GM12878 (cell line): Measurements from ENCODE around the gene TRIM25. TPM values are rescaled to one million over a fixed set of nuclear protein-coding genes. Genes with fewer than 3 reads are reported as not detected.

Experiments
- ATAC-seq: fragments of 200-7000 bp; cut with Tn5 transposase; 3 replicates; pipeline ENCODE4 v1.9.1; 2020; ENCODE audit warnings: mild to moderate bottlenecking, moderate library complexity
- BruUV-seq: library from RNA; stranded (reverse); fragments of 400-500 nt; replicated peaks from 2 replicates; lab custom pipeline; 2021; lab: Mats Ljungman, UMichigan
- CTCF ChIA-PET: fragments of 300-600 bp; sonication (Branson Sonifier 250); formaldehyde crosslinking; extraction: SDS; loops from one replicate; lab custom pipeline; 2021; ENCODE audit warnings: inconsistent platforms; lab: Yijun Ruan, JAX
- POLR2A ChIA-PET: fragments of 350-600 bp; formaldehyde crosslinking; extraction: SDS; loops from one replicate; lab custom pipeline; 2021; ENCODE audit warnings: inconsistent platforms; lab: Charles Lee
- RAD21 ChIA-PET: fragments of 300-600 bp; sonication (Branson Sonifier 250); formaldehyde crosslinking; loops from one replicate; lab custom pipeline; 2023; ENCODE audit warnings: antibody characterized with exemption; ENCODE audit not compliant: unreplicated experiment; lab: Charles Lee
- SMC1A ChIA-PET: fragments of 300-600 bp; sonication (Branson Sonifier 250); formaldehyde crosslinking; loops from one replicate; lab custom pipeline; 2023; ENCODE audit not compliant: unreplicated experiment, uncharacterized antibody; lab: Charles Lee
- DNase-seq: peaks from one replicate; pipeline ENCODE4 v3.0.0-alpha.2; 2011; ENCODE audit warnings: low read depth, low spot score
- FAIRE-seq: peaks from 3 replicates; lab custom pipeline; 2011; peaks lifted over from hg19 to GRCh38; lab: Jason Lieb, UNC
- H2AFZ ChIP-seq: 2 replicates; pipeline ENCODE4 v1.6.0; 2011; ENCODE audit warnings: low read depth, low read length, control low read depth; ENCODE audit not compliant: control insufficient read depth
- H3K27ac ChIP-seq: 2 replicates; pipeline ENCODE4 v1.5.1; 2011; ENCODE audit warnings: control low read depth; ENCODE audit not compliant: control insufficient read depth, insufficient read depth
- H3K27me3 ChIP-seq, 2 experiments: replicated peaks in 1 of 2; 2 replicates each; pipeline versions ENCODE4 v1.6.0 to v1.6.1; 2011; ENCODE audit warnings: low read length in 1 of 2; ENCODE audit not compliant: control insufficient read depth in 2 of 2, insufficient read depth in 2 of 2
- H3K36me3 ChIP-seq, 2 experiments: 2 replicates each; pipeline ENCODE4 v1.5.1; 2011; ENCODE audit warnings: low read length in 1 of 2; ENCODE audit not compliant: control insufficient read depth in 2 of 2, insufficient read depth in 2 of 2
- H3K4me1 ChIP-seq: 2 replicates; pipeline ENCODE4 v1.6.1; 2011; ENCODE audit warnings: mild to moderate bottlenecking, low read length, moderate library complexity, mixed read lengths; ENCODE audit not compliant: control insufficient read depth, insufficient read depth
- H3K4me2 ChIP-seq: 2 replicates; pipeline ENCODE4 v1.6.0; 2011; ENCODE audit warnings: control low read depth; ENCODE audit not compliant: control insufficient read depth, insufficient read depth
- H3K4me3 ChIP-seq: fragments of 200-600 bp; sonication (generic); 2 replicates; pipeline ENCODE4 v1.5.1; 2016
- H3K79me2 ChIP-seq: 2 replicates; pipeline ENCODE4 v1.6.0; 2011; ENCODE audit warnings: low read length; ENCODE audit not compliant: control insufficient read depth, insufficient read depth
- H3K9ac ChIP-seq: 2 replicates; pipeline ENCODE4 v1.8.0; 2011; ENCODE audit warnings: low read length, control low read depth, mixed read lengths; ENCODE audit not compliant: control insufficient read depth, insufficient read depth
- H3K9me3 ChIP-seq: replicated peaks from 3 replicates; pipeline ENCODE4 v1.5.1; 2011; ENCODE audit warnings: mild to moderate bottlenecking, low read length; ENCODE audit not compliant: control insufficient read depth, insufficient read depth
- H4K20me1 ChIP-seq: 2 replicates; pipeline ENCODE4 v1.6.0; 2011; ENCODE audit not compliant: control insufficient read depth, insufficient read depth
- BCL11A ChIP-seq: IDR thresholded peaks from 2 replicates; pipeline ENCODE4 v1.6.1; 2011; ENCODE audit warnings: low read depth, low read length
- CBFB ChIP-seq: IDR thresholded peaks from 2 replicates; pipeline ENCODE4 v1.6.1; 2016; ENCODE audit warnings: antibody characterized with exemption, low read depth
- CBX3 ChIP-seq: fragments of 200-600 bp; sonication (generic); IDR thresholded peaks from 2 replicates; pipeline ENCODE4 v1.6.1; 2016; ENCODE audit warnings: low read depth, borderline replicate concordance
- EGR1 ChIP-seq, 2 experiments: IDR thresholded peaks; 1 replicate in 1 of 2; 2 replicates in 1 of 2; pipeline ENCODE4 v1.6.1; 2011 to 2012; ENCODE audit warnings: low read depth in 2 of 2, low read length in 2 of 2, borderline replicate concordance in 1 of 2, mild to moderate bottlenecking in 1 of 2, moderate library complexity in 1 of 2
- EP300 ChIP-seq, 2 experiments: fragments of 150-350 bp in 1 of 2; IDR thresholded peaks; 2 replicates each; pipeline ENCODE4 v1.6.1; 2011 to 2012; ENCODE audit warnings: low read depth in 2 of 2, low read length in 2 of 2, borderline replicate concordance in 1 of 2, improper control_type of control experiment in 1 of 2, inconsistent platforms in 1 of 2; ENCODE audit not compliant: control insufficient read depth in 1 of 2
- ETV6 ChIP-seq, 2 experiments: fragments of 450-650 bp in 1 of 2; IDR thresholded peaks in 1 of 2; conservative IDR thresholded peaks in 1 of 2; 2 replicates each; pipeline ENCODE4 v1.6.1; 2014; ENCODE audit warnings: antibody characterized with exemption in 1 of 2, borderline replicate concordance in 1 of 2, low read depth in 1 of 2, mild to moderate bottlenecking in 1 of 2, moderate library complexity in 1 of 2
- GATAD2B ChIP-seq: fragments of 450-650 bp; conservative IDR thresholded peaks from 2 replicates; pipeline ENCODE4 v1.6.1; 2017; ENCODE audit warnings: low read depth, mild to moderate bottlenecking, moderate library complexity
- PAX5 ChIP-seq: IDR thresholded peaks from 2 replicates; pipeline ENCODE4 v1.6.1; 2011; ENCODE audit warnings: low read depth, low read length, borderline replicate concordance
- RUNX3 ChIP-seq: IDR thresholded peaks from 2 replicates; pipeline ENCODE4 v1.6.1; 2012; ENCODE audit warnings: low read length, inconsistent platforms
- ZBED1 ChIP-seq: IDR thresholded peaks from 2 replicates; pipeline ENCODE4 v1.6.1; 2016; ENCODE audit warnings: borderline replicate concordance
- ZNF24 ChIP-seq: fragments of 450-650 bp; IDR thresholded peaks from 2 replicates; pipeline ENCODE4 v1.6.1; 2017; ENCODE audit warnings: antibody characterized with exemption, mild to moderate bottlenecking
- ZNF274 ChIP-seq: IDR thresholded peaks from one replicate; pipeline ENCODE4 v1.8.0; 2011; ENCODE audit not compliant: insufficient read length, insufficient read depth
- WGBS: methylation state at CpG from one replicate; pipeline ENCODE4 v1.1.6; 2016; ENCODE audit warnings: low lambda C conversion rate; ENCODE audit not compliant: insufficient replicate concordance, insufficient coverage; ENCODE audit errors: missing lambda C conversion rate; 5-methylcytosine and 5-hydroxymethylcytosine counted together
- in situ Hi-C: fragments of 300-500 bp; cut with MboI; formaldehyde crosslinking; loops from 9 replicates; pipeline ENCODE4 v1.14.3; 2018; ENCODE audit warnings: mixed read lengths
- intact Hi-C: fragments of 100-400 bp; cut with micrococcal nuclease; formaldehyde crosslinking; loops from one replicate; pipeline ENCODE4 v1.14.2; 2022; ENCODE audit not compliant: unreplicated experiment
- polyA plus RNA-seq, 11 experiments: library from polyadenylated mRNA; depleted of rRNA in 4 of 11; unstranded in 6 of 11; stranded (reverse) in 5 of 11; fragments of >200 nt; fragmentation: Nextera tagmentation in 4 of 11; fragmentation: Illumina TruSeq in 1 of 11; extraction: Ambion mirVana in 4 of 11; extraction: Trizol in 1 of 11; gene quantifications; 1 replicate in 1 of 11; 2 replicates in 10 of 11; pipeline versions ENCODE4 v1.2.1 to v1.2.3, GENCODE V29; 2011 to 2016; ENCODE audit warnings: inconsistent platforms in 2 of 11, missing spikeins in 2 of 11, low read depth in 1 of 11
- total RNA-seq, 4 experiments: library from RNA; depleted of rRNA in 3 of 4; stranded (reverse); fragments of >200 nt in 3 of 4; fragmentation: Illumina TruSeq in 1 of 4; extraction: Trizol in 1 of 4; gene quantifications; 2 replicates each; pipeline versions ENCODE4 v1.2.1 to v1.2.3, GENCODE V29; 2013 to 2021
- TF ChIP-seq, protein P1 (sequence below): IDR thresholded peaks from 2 replicates; pipeline ENCODE4 v1.6.1; 2012; ENCODE audit warnings: mild to moderate bottlenecking, low read depth, low read length
- TF ChIP-seq, protein P2 (sequence below): fragments of 450-650 bp; IDR thresholded peaks from 2 replicates; pipeline ENCODE4 v1.6.1; 2016; ENCODE audit warnings: mild to moderate bottlenecking
- TF ChIP-seq, protein P3 (sequence below): fragments of 450-650 bp; IDR thresholded peaks from 2 replicates; pipeline ENCODE4 v1.6.1; 2017; ENCODE audit warnings: borderline replicate concordance

Gene TRIM25
- total and polyA plus RNA-seq, 10 of the 15 experiments (the other 5 are each of a cell fraction or from before 2014, with no cell fraction given): 10.5 to 123 (median 51.3) TPM

DNA sequence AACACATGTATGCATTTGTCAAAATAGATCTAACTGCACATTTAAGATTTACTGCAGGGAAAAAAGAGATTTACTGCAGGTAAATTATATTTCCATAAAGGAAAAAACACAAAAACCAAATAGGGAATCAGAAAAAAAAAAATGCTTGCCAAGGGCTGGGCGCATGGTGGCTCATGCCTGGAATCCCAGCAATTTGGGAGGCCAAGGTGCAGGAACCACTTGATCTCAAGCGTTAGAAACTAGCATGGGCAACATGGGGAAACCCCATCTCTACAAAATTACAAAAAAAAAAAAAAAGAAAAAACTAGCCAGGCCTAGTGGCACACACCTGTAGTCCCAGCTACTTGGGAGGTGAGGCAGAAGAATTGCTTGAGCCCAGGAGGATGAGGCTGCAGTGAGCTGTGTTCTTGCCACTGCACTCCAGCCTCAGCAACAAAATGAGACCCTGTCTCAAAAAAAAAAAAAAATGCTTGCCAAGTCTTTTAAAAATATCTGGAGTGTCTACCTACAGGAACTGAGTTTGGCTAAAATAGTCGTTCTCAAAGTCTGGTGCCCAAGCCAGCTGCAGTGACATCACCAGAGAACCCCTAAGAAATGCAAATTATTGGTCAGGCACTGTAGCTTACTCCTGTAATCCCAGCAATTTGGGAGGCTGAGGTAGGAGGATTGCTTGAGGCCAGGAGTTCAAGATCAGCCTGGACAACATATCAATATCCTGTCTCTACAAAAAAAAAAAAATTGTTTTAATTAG, 17.5 kb downstream of the TRIM25 start:
- no peak overlapping the region for H2AFZ ChIP-seq
- in situ Hi-C loops: no loop called here
- 34% methylated on average over 3 of the region's 3 CpGs for WGBS
- ChIA-PET RAD21 (interaction anchor here (0.6 kb wide), 1 partner anchor 1815 kb away, joined by 3 read pairs; no protein-coding TSS in a partner anchor), CTCF (interaction anchor here (0.7 to 1.7 kb wide), 3 partner anchors 18 to 77 kb away, joined by 4 to 6 read pairs (median 5); partner anchors contain the start of gene TRIM25), SMC1A (interaction anchor here (0.7 kb wide), 1 partner anchor 72 kb away, joined by 3 read pairs; no protein-coding TSS in a partner anchor), POLR2A (interaction anchor here (1.3 kb wide), 1 partner anchor 10 kb away, joined by 3 read pairs; no protein-coding TSS in a partner anchor)
- H3K4me2 ChIP-seq: no peak overlapping the region
- H3K4me3 ChIP-seq: no peak overlapping the region
- no peak overlapping the region for H3K27ac ChIP-seq
- DNase-seq (no peak), FAIRE-seq (no peak), ATAC-seq (0 out of 3 replicates have a peak, but pooled peaks have one; percentile 6)
- no peaks in the 10 kb centered on the region for H3K27me3 ChIP-seq
- peaks cover 61 to 72% of the 10 kb centered on the region in 2 experiments for H3K36me3 ChIP-seq
- H4K20me1 ChIP-seq: no peaks in the 10 kb centered on the region; the same call in 1 of the 2 replicates
- H3K9me3 ChIP-seq: no peaks in the 10 kb centered on the region; the same call in 2 of the 3 replicates
- H3K9ac ChIP-seq: no peak overlapping the region
- BruUV-seq: no TSS peak
- peaks cover 27% of the 10 kb centered on the region for H3K4me1 ChIP-seq
- peaks cover 16% of the 10 kb centered on the region for H3K79me2 ChIP-seq
- intact Hi-C loops: no loop called here
- TF ChIP-seq PAX5 (no peak), EGR1 (IDR thresholded peaks at IDR 0.05; ENCODE audit: borderline replicate concordance in 1 of 2, low read depth in 2 of 2, low read length in 2 of 2) (no peak), CBX3 (no peak), GATAD2B (no peak), EP300 (IDR thresholded peaks at IDR 0.05; ENCODE audit: borderline replicate concordance in 1 of 2, control insufficient read depth in 1 of 2, low read depth in 2 of 2, low read length in 2 of 2) (no peak), ZNF24 (no peak), BCL11A (no peak), ZBED1 (no peak), RUNX3 (no peak), ZNF274 (no peak), CBFB (no peak), ETV6 (conservative IDR thresholded peaks at IDR 0.05 in 1 of 2, IDR thresholded peaks at IDR 0.05 in 1 of 2; ENCODE audit: borderline replicate concordance in 1 of 2, low read depth in 1 of 2) (no peak)
- TF ChIP-seq, protein P1, sequence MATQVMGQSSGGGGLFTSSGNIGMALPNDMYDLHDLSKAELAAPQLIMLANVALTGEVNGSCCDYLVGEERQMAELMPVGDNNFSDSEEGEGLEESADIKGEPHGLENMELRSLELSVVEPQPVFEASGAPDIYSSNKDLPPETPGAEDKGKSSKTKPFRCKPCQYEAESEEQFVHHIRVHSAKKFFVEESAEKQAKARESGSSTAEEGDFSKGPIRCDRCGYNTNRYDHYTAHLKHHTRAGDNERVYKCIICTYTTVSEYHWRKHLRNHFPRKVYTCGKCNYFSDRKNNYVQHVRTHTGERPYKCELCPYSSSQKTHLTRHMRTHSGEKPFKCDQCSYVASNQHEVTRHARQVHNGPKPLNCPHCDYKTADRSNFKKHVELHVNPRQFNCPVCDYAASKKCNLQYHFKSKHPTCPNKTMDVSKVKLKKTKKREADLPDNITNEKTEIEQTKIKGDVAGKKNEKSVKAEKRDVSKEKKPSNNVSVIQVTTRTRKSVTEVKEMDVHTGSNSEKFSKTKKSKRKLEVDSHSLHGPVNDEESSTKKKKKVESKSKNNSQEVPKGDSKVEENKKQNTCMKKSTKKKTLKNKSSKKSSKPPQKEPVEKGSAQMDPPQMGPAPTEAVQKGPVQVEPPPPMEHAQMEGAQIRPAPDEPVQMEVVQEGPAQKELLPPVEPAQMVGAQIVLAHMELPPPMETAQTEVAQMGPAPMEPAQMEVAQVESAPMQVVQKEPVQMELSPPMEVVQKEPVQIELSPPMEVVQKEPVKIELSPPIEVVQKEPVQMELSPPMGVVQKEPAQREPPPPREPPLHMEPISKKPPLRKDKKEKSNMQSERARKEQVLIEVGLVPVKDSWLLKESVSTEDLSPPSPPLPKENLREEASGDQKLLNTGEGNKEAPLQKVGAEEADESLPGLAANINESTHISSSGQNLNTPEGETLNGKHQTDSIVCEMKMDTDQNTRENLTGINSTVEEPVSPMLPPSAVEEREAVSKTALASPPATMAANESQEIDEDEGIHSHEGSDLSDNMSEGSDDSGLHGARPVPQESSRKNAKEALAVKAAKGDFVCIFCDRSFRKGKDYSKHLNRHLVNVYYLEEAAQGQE: no peak
- TF ChIP-seq, protein P2, sequence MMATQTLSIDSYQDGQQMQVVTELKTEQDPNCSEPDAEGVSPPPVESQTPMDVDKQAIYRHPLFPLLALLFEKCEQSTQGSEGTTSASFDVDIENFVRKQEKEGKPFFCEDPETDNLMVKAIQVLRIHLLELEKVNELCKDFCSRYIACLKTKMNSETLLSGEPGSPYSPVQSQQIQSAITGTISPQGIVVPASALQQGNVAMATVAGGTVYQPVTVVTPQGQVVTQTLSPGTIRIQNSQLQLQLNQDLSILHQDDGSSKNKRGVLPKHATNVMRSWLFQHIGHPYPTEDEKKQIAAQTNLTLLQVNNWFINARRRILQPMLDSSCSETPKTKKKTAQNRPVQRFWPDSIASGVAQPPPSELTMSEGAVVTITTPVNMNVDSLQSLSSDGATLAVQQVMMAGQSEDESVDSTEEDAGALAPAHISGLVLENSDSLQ: no peak
- TF ChIP-seq, protein P3, sequence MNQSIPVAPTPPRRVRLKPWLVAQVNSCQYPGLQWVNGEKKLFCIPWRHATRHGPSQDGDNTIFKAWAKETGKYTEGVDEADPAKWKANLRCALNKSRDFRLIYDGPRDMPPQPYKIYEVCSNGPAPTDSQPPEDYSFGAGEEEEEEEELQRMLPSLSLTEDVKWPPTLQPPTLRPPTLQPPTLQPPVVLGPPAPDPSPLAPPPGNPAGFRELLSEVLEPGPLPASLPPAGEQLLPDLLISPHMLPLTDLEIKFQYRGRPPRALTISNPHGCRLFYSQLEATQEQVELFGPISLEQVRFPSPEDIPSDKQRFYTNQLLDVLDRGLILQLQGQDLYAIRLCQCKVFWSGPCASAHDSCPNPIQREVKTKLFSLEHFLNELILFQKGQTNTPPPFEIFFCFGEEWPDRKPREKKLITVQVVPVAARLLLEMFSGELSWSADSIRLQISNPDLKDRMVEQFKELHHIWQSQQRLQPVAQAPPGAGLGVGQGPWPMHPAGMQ: no peak
